Esophagus squamous epithelium (tissue), 5 donors: Measurements from ENCODE around the gene CACNA2D2. TPM values are rescaled to one million over a fixed set of nuclear protein-coding genes. Genes with fewer than 3 reads are reported as not detected.

Experiments
- DNase-seq: peaks from one replicate; lab custom pipeline; 2025; lab: John Stamatoyannopoulos, UW
- H3K27ac ChIP-seq, 4 donors: fragments of 200-600 bp; sonication (generic); one replicate each; pipeline ENCODE4 v1.5.1; 2016 to 2019; ENCODE audit warnings: mild to moderate bottlenecking in 1 of 4
- H3K27me3 ChIP-seq, 4 donors: fragments of 200-600 bp; sonication (generic); 1 replicate in 3 of 4; 2 replicates in 1 of 4; pipeline versions ENCODE4 v1.5.1 to v1.6.0; 2017 to 2021; ENCODE audit warnings: antibody characterized with exemption in 1 of 4
- H3K36me3 ChIP-seq, 3 donors: fragments of 200-600 bp; sonication (generic); one replicate each; pipeline ENCODE4 v1.5.1; 2016 to 2019
- H3K4me1 ChIP-seq, 3 donors: fragments of 200-600 bp; sonication (generic); one replicate each; pipeline ENCODE4 v1.5.1; 2017 to 2019
- H3K4me3 ChIP-seq, 4 donors: fragments of 200-600 bp; sonication (generic); 1 replicate in 3 of 4; 2 replicates in 1 of 4; pipeline ENCODE4 v1.5.1; 2016 to 2019; ENCODE audit warnings: mild to moderate bottlenecking in 2 of 4, moderate library complexity in 1 of 4
- H3K9me3 ChIP-seq, 3 donors: fragments of 200-600 bp; sonication (generic); one replicate each; pipeline ENCODE4 v1.5.1; 2016 to 2019
- CTCF ChIP-seq, 6 experiments: fragments of 450-650 bp in 4 of 6; fragments of 200-600 bp in 2 of 6; sonication (generic) in 2 of 6; IDR thresholded peaks; one replicate each; pipeline ENCODE4 v1.5.1; 2016 to 2019; ENCODE audit warnings: antibody characterized with exemption in 6 of 6, mild to moderate bottlenecking in 4 of 6, moderate library complexity in 4 of 6
- POLR2A ChIP-seq, 4 donors: fragments of 450-650 bp; IDR thresholded peaks; one replicate each; pipeline ENCODE4 v1.6.1; 2017; ENCODE audit warnings: antibody characterized with exemption in 4 of 4, mild to moderate bottlenecking in 4 of 4, moderate library complexity in 3 of 4
- WGBS, 2 donors: methylation state at CpG; one replicate each; pipeline ENCODE4 v1.1.5; 2018; 5-methylcytosine and 5-hydroxymethylcytosine counted together
- intact Hi-C: fragments of 100-400 bp; cut with DNase I; formaldehyde crosslinking; loops from one replicate; pipeline ENCODE4 v1.15.0; 2022
- total RNA-seq, 4 donors: library from RNA; depleted of rRNA; stranded (reverse); fragments of >200 nt; gene quantifications; one replicate each; pipeline ENCODE4 v1.1.0, GENCODE V29; 2016
- donor health status: DM: yes; HTN: yes; CAD: no.

The CACNA2D2 gene
- total RNA-seq, 4 donors from 2014 or later = 0.18 to 0.57 (median 0.35) TPM; not detected in 1

GRCh38 chr3:50359760-50360110 is 143.7 kb downstream of the CACNA2D2 start:
- Histone ChIP-seq H3K36me3 (peaks cover 7 to 38% (median 10%) of the 10 kb centered on the region in 3 donors), H3K27me3 (no peaks in the 10 kb centered on the region), H3K4me3 (peak overlapping the region in 3 of 4 donors; percentile 85 to 98 (median 89)), H3K4me1 (peaks cover 39 to 55% (median 43%) of the 10 kb centered on the region in 3 donors), H3K9me3 (no peaks in the 10 kb centered on the region), H3K27ac (peak overlapping the region in 1 of 4 donors; percentile 94)
- TF ChIP-seq CTCF (IDR thresholded peaks at IDR 0.05) (no peak), POLR2A (IDR thresholded peaks at IDR 0.05) (no peak)
- WGBS, 2 donors = 14 to 46% methylated on average over 5 to 8 of the region's 8 CpGs
- no peak for DNase-seq
- intact Hi-C loops = no loop called here

- 0% methylated on average over 7 of the region's 64 CpGs; no CpG with 5 or more reads in 1 of the 2 donors for WGBS, 2 donors
- peaks cover 33 to 52% (median 37%) of the 10 kb centered on the region in 3 donors for H3K4me1 ChIP-seq
- no peaks in the 10 kb centered on the region for H3K9me3 ChIP-seq
- no peaks in the 10 kb centered on the region for H3K27me3 ChIP-seq
- peak within 1 kb of the TSS; percentile 85 to 98 (median 92) for H3K4me3 ChIP-seq
- H3K36me3 ChIP-seq = peaks cover 13 to 44% (median 16%) of the 10 kb centered on the region in 3 donors
- intact Hi-C loops = no loop called here
- peak; percentile 94 for DNase-seq
- TF ChIP-seq POLR2A (IDR thresholded peaks at IDR 0.05) (peak in 3 of 4 donors; percentile 49 to 75 (median 56)), CTCF (IDR thresholded peaks at IDR 0.05) (peak in 1 of 6 experiments; percentile 29)
- peak within 1 kb of the TSS; percentile 86 to 97 (median 94) for H3K27ac ChIP-seq
Observed at GRCh38 chr3:50358911-50359759, 144.3 kb downstream of the CACNA2D2 start, which contains the start of gene TMEM115. TSS of gene TMEM115 (minus strand) at chr3:50359521. CDS start at chr3:50359063, 458 bp downstream.

- DNase-seq = no peak
- intact Hi-C loops = no loop called here
- Histone ChIP-seq H3K27me3 (no peaks in the 10 kb centered on the region), H3K4me3 (peak overlapping the region; percentile 85 to 98 (median 92)), H3K4me1 (peaks cover 31 to 57% (median 36%) of the 10 kb centered on the region in 3 donors), H3K9me3 (no peaks in the 10 kb centered on the region), H3K27ac (peak overlapping the region; percentile 86 to 97 (median 94)), H3K36me3 (peaks cover 20 to 51% (median 23%) of the 10 kb centered on the region in 3 donors)
- 20 to 60% methylated on average over 1 to 7 of the region's 24 CpGs for WGBS, 2 donors
- TF ChIP-seq CTCF (IDR thresholded peaks at IDR 0.05) (no peak), POLR2A (IDR thresholded peaks at IDR 0.05) (no peak)
Observed at GRCh38 chr3:50358355-50358910, 145.0 kb downstream of the CACNA2D2 start.

- Histone ChIP-seq H3K4me3 (peak overlapping the region; percentile 85 to 98 (median 92)), H3K9me3 (no peaks in the 10 kb centered on the region), H3K27ac (peak overlapping the region in 3 of 4 donors; percentile 86 to 97 (median 94)), H3K36me3 (peaks cover 20 to 57% (median 28%) of the 10 kb centered on the region in 3 donors), H3K4me1 (peaks cover 31 to 66% (median 36%) of the 10 kb centered on the region in 3 donors), H3K27me3 (no peaks in the 10 kb centered on the region)
- WGBS, 2 donors = 60% methylated on average over 1 of the region's 1 CpG; no CpG with 5 or more reads in 1 of the 2 donors
- intact Hi-C loops = no loop called here
- TF ChIP-seq CTCF (IDR thresholded peaks at IDR 0.05) (no peak), POLR2A (IDR thresholded peaks at IDR 0.05) (no peak)
- DNase-seq = no peak
Observed at GRCh38 chr3:50357481-50357880, 146.0 kb downstream of the CACNA2D2 start.
